Islet of Langerhans (tissue), 1 donor: Measurements from ENCODE around the gene NACC1.

ENCODE experiments used
- FAIRE-seq: peaks from one replicate; lab custom pipeline; 2011; peaks lifted over from hg19 to GRCh38; lab: Jason Lieb, UNC

The NACC1 gene

DNA sequence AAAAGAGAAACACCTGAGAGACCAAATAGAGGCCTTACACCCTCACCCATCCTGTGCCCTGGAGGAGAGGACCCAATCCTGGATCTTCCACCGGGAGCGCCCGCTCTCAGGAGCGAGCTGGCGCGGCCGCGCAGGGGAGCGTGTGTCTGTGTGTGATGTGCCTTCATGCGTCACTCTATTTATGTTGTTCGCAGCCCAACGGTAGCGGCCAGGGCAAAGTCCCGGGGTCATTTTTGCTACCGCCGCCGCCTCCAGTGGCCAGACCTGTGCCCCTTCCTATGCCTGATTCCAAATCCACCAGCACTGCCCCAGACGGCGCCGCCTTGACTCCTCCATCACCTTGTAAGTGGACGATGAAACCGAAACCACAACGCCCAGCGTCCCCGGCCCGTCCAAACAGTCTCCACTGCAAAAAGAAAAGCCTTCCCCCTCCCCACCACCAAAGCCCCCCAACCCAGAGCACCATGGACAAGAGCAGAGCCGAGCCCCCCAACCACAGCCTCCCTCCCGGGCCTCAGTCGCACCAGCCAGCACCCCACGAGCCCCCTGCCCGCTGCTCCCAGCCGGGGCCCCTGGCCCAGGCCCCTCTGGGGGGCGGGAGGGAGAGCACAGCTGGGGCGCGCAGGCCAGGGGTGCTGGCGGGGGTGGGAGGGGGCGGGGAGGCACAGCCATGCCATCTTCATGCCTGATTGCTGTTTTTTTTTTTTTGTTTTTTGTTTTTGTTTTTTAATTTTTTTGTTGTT, 30.1 kb upstream of the NACC1 start:
- no peak for FAIRE-seq

DNA sequence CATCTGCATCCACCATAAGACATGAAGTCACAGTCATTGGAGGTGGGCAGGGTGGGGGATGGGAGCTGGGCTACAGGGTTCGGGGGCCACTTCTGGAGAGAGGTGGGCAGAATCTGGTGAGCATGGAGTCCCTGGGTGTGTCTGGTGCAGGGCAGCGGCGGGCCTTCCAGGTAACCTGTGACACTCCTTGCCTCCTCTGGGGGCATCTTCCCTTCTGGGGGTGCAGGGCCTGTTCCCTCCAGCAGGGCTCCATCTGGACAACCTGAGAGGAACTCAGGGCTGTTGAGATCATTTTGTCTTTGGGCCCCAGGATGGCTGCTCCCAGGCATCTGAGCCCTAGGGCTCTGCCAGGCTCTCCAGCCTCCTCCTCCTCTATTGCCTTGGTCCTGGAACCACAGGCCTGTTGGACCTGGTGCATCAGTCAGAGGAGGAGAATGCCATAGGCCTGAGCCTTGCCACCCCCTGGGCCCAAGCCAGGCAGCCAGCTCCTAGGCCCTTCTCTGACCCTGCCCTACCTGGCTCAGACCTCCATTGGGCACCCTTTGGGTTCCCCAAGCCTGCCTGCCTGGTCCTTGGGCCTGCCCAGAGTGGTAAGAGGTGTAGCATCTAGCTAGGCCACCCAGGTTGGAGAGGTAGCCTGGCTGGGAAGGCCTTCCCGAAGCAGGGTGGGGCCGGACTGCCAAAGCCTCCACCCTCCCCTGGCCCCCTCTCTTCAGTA, 28.8 kb upstream of the NACC1 start:
- no peak for FAIRE-seq

DNA sequence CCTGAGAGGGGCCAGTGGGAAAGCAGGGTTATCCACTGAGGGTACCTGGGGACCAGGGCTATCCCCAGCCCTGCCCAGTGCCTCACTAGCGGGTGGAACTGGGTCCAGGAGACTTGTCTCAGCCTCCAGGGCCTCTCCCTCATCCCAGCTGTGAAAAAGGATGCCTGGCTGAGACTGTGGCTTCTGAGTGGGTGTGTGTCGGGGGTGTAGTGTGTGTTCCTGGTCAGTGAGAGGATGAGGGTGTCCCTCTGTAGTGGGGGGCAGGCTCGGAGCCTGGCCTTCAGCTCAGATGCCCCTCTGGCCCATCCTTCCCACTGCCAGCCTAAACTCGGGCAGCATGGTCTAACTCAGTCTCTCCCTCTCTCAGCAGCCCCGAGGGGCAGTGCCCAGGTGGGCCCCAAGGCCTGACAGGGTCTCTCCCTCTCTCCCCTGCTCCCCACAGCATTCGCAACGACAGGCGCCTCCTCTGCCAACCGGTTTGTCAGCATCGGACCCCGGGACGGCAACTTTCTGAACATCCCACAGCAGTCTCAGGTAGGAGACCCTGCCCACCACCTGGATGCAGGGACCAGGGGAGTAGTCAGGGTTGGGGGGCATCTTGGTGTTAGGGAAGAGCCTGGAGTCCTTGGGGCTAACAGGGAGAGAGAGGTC, 28.1 kb upstream of the NACC1 start:
- FAIRE-seq: no peak

DNA sequence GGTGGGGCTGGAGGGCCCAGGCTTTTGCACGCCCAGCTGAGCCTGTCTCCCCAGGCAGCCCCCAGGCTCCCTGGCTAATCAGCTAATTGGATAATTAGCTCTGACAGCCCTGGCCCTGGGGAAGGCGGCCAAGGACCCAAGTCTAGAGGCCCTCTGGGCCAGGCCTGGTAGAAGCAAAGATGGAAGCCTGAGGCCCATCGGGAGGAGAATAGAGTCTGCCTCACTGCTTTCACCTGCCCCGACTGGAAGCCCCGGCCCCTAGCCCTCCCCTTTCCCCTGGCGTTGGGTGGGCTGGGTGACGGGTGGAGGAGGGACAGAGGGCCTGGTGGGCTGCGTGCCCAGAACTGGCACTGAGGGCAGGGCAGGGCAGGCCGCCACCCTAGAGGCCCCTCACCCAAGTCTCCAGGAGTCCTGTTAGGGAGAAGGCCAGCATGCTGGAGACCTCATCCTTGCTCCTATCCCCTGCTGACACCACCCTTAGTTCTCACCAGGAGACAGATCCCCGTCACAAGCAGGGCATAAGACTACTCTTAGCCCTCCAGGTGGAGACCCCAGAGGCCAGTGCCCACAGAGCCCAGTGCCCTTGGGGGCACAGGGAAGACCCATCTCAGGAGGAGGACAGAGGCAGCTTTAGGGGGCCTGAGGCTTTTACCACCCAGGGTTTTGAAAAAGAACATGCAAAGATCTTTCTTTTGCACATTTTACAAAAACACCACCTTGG, 27.4 kb upstream of the NACC1 start:
- no peak for FAIRE-seq

DNA sequence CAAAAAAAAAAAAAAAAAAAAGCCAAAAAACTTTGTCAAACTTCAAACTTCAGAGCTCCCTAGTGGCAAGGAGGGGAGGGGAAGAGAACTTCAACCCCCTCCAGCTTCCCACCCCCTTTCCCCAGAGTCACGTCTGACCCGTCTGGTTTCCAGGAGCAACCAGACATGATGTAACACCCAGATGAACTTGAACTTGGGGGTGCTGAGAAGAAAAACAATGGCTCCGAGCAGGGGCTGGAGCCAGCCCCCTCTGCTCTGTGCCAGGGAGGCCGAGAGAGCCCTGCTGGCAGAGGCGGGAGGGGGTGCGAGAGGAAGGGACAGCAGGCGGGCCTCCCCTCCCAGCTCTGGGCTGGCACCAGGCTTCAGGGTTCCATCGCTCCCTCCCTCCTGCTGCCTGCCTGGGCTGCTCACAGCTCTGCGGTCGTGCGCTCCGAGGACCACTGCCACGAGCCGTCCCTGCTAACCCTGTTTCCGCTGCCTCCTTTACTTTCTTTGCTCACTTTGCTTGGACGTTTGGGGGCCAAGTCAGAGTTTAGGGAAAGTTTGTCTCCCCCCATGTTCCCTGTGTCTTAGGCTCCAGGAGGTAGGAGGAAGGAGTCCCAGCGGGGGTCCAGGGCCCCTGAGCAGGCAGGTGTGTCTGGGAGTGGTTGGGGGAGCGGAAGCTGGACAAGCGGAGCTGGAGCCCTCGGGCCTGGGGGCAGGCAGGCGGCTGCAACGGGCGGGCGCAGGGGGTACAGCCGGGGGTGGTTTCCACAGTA, 26.5 kb upstream of the NACC1 start:
- FAIRE-seq: no peak

DNA sequence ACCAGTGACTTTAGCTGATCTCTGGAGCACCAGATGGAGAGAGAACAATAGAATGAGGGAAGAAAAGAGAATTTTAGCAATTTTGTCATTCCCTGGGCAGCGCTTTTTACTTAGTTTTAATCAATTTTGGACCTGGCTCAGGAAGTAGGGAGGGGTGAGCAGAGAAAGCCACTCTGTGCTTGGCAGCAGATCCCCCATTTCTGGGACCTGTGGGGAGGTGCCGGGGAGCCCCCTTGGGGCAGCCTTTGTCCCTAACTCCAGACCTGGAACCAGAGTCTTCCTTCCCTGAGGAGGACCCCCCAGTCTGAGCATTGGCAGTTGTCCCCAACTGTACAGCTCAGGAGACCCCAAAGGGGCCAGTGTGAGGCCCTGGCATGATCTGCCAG, 25.9 kb upstream of the NACC1 start:
- no peak for FAIRE-seq

DNA sequence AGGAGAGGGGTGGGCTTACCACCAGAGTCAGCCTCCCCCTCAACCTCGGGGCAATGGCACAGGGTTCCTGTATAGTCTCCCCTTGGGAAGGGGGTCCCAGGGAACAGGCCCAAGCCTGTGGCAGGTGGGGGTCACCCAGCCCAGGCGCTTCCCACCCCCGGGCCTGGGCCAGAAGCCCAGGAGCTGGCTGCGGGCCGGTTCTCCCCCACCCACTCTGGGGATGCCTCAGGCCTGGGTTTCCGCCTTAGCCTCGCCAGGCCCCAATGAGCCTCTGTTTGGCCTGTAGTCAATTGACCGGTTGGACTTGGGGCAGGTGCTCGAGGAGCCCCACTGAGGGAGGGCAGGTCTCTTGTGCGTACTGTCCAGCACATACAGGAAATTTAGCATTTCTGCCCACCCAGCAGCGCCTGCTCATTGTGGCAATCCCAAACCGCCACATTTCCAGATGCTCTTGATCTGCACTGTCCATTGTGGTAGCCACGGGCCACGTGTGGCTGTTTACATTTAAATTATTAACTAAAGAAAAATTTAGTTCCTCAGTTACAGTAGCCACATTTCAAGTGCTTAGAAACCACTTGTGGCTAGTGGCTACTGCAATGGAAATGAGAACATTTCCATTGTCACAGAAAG, 25.3 kb upstream of the NACC1 start:
- no peak for FAIRE-seq

DNA sequence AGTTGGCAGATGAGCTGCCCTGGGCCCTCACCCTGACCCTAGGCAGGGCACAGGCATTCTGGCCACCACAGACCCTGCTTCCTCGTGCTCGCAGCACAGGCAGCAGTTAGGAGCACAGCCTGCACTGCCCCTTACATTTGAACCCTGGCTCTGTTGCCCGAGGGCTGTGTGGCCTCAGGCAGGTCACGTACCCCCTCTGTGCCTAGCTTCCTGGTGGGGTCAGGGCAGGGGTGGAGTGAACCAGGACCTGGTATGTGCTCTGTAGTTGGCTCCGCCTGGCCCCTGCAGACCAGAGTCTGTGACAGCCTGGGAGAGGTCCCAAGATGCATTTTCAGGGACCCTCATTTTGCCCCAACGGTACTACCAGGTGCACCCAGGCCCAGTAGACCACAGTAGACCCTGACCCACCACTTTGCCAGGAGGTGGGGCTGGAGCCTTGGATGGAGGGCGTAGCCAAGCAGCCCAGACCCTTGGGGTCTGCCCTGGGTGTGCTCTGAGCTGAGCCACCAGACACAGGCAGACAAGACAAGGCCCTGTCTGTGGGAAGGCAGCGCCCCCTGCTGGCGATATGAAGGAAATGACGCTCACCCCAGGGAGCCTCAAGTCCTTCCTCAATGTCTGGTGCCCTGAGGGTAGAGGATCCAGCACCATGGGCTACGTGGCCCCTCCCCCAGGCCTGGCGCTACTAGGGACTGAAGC, 24.5 kb upstream of the NACC1 start:
- no peak for FAIRE-seq

DNA sequence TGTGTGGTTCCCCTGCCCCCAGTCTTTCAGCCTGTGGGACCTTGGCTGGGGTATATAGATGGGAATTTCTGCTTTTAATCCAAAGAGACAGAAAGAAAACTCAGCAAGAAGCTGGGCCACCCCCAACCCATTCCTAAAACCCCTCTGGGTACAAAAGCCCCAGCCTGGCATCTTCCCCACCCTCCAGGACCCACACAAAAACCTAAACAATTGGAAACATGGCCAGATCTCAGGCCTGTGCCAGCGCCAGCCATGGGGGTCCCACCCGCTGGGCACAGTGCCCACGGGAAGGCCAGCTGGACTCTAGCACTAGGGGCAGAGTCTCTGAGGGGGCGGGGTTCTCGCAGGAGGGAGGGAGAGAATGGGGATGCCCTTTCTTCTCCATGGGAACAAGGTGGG, 24.0 kb upstream of the NACC1 start:
- FAIRE-seq: no peak

DNA sequence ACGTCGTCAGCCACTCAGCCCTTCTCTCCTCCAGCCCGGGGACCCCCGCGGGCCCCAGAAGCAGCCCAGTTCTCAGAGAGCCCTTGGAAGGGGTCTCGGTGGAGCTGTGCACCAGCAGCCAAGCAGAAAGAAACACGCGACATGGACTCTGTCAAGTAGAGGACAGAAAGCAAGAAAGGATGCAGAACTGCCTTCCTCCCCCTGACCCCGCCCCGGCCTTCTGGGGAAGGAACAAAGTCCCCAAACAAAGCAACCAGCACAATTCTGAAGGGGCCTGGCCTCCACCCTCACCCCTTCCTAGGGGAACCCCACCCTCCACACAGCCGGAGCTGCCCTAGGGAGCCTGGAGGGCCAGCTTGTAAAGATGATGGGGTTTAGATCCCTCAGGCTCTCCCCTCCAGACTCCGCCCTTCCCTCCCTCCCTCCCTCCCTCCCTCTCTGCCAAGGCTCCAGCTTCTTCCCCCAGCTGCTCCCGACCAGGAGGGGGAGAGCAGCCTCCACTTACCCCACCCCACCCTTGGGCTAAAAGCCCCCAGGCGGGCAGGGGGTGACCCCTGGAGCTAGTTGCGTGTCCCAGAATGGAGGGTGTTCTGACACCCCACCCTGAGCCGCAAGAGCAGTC, 23.2 kb upstream of the NACC1 start:
- FAIRE-seq: no peak

DNA sequence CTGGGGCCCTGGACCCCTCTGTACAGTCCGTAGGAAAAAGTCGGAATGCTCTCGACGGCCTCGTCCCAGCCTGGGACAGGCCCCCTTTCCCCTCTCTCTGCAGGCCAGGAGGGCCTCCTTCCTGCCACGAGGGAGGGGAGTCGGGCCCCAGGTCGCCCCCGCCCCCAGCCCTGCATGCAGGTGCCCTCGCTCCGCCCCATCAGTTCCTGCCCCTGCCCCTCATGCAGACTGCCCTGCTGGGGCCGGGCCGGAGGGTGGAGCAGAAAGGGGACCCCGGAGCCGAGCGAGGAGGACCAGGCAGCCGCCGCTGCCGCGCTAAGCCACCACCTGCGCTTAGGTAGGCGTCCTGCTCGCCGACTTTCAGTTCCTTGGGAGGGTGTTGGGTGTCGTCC, 22.7 kb upstream of the NACC1 start:
- no peak for FAIRE-seq

DNA sequence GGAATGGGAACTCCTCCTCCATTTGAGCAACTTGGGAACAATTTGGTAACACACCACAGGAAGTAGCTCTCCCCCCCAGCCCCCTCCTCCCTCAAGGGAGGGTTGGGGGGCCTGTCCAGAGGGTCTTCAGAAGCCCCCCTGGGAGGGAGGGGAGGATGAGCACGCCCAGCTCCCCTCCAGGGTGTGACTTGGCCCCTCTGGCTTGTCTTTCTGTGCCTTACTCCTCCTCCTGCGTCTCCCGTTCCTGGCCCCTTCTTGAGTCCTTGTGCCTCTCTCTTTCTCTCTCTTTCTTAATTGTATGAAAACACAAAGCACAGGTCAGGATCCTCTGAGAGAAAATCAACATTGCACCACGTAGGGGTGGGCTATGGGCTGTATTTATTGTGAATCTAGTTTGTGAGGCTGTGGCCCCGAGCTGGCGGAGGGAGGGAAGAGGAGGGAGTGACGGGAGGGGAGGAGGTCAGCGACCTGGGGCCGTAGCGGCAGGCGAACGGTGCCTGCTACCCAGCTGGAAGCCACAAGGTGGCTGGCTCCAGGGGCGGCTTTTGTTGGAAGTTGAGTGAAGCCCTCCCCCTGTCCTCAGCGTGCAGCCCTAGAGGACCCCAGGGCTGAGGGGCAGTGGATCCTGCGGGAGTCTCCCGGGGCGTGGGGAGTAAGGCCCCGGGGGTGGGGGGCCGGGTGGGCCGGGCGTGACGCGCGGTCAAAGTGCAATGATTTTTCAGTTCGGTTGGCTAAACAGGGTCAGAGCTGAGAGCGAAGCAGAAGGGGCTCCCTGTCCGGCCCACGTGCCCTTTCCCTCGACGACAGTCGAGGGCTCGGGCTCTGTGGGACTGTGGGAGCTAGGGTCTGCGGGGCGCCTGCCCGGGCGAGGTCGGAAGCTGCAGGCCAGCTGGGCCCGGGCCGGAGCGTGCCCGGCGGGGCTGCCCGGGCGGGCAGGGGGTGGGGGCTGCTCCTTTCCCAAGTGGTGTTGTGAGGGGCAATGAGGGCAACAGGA, 21.8 kb upstream of the NACC1 start:
- no peak for FAIRE-seq

DNA sequence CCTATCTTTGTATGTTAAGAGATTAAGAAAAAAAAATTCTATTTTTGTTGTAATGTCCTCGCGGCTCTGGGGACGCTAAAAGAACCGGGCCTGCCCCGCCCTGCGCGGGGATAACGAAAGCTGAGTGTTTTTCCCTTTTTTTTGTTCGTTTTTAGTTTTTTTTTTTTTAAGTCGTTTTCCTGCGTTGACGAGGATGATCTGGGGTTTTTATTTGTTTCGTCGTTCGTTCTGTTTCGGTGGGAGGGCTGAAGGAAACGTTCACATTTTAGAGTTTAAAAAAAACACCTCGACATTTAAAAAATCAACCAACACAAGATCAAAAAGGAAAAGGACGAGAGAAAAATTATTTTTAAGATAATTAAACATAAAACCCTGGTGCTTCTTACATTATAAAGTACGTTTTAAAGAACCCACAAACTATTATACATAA, 21.0 kb upstream of the NACC1 start:
- no peak for FAIRE-seq

DNA sequence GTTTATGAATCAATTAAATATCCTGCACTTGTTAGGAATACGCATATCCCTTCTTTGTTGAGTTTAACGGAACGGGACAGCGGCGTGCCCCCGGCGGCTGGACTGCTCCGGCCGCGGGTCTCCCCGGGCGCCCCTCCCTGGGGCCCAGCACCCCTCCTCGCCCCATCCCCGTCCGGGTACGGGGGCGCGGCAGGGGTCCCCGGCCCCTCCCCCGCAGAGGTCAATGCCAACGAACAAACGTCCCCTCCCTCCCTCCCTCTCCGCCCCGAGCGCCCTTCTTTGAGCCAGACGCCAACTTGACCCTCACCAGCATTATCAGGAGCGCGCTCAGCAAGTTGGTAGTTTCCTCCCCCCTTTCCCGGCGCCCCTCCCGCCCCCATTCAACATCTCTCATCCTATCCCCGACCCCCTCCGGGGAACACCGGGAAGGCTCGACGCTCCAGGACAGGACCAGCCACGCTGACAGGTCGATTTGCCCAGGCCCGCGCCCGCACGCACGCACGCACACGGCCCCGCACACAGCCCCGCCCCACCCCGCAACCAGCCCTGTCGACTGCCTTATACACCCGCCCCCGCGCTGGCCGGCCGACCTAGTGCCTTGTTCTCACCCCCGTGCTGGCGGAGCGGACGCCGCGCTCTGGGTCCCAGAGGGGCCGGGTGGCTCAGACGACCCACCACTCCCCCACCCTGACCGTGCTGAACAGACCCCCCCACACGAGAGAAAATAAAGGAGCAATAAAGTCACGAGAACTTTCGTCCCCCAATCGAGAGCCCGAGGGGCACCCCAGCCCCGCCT, 20.4 kb upstream of the NACC1 start:
- FAIRE-seq: no peak

DNA sequence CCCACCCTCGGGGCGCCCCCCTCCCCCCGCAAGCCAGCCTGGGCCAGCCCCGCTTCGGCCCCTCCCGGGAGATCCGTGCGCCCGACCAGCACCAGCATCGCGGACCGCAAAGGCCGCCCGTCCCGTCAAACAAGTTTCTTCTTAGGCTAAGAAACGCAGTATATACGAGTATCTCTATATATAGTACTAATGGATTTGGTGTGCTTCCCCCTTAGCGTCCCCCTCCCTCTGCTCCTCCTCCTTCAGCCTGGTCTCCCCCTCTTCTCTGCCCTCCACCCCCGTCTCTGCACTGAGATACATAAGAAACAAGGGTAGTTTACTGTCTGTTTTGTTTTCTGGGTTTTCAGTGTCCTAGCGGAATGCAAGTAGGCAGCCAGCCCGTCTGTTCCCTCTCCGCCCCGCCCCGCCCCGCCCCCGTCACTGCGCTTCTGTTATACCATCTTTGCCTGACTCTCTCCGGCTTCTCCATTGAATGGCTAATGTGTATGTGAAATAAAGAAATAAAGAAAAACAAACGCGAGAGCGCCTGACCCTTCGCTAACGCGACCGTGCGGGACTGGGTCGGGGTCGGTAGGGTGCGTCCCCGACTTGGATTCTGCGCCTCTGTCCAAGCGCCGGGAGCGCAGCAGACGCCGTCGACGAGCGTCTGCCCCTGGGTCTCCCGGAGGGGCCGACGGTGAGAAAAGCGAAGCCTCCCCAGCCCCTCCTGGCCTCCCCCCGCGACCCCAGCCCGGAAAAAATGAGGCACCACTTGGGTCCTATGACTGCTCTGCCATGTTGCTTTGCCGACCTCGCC, 19.6 kb upstream of the NACC1 start:
- no peak for FAIRE-seq

DNA sequence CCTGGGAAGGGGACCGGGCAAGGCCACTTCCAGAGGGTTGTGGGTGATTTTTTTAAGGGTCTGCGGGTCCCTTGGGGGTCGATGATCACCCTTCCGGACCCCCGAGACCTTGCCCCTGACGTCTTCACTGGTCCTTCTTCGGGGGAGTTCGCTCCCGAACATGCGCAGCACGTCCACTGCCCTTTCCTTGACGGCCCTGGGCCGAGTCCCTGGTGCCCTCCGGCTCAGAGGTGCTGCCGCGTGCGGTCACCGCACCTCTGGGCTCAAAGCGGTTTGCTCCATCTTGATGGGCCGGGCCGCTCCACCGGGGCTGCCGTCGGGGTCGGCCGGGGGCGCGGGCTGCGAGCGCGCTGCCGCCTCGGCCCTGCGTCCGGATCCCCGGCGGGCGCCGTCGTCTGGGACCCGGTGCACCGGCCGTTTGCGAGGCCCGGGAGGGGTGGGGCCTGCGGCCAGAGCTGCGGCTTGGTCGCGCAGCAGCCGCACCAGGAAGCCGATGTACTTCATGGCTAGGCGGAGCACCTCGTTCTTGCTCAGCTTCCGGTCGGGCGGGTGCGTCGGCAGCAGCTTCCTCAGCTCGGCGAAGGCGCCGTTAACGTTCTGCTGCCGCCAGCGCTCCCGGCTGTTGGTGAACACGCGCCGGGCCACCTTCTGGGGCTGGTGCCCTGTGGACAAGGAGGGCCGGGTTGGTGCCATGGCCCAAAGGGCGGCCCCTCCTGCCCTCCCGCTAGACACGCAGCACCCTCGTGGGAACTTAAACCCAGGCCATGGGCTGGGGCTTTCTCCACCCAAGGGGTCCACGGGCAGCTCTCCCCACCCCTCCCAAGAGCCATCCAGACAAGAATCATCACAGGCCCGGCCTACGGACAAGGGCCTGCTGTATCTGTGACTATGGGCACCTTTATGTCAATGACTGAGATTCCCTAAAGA, 18.7 kb upstream of the NACC1 start:
- FAIRE-seq: no peak
